HG02852 (cell line): ENCODE results near the gene POU3F1.

ENCODE experiments used
- ATAC-seq: cut with Tn5 transposase; IDR thresholded peaks from one replicate; pipeline ENCODE4 v1.9.1; 2021; ENCODE audit warnings: mild to moderate bottlenecking, moderate library complexity; ENCODE audit not compliant: unreplicated experiment

Gene POU3F1

DNA sequence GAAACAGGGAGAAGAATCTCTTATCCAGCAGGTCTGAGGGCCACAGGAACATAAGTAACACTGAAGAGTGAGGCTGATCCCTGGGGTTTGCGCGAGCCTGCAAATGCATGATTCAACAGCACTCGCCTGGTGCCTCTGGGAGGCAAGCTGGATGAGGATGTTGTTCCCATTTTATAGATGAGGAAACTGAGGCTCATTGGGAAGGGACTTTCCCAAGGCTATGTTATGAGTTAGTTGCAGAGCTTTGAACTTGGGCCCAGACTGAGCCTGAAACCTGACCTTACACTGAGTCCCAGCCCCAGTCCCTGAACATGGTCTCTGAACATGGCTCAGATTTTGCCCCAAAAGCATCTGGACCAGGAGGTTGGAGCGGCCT lies 27.7 kb upstream of the POU3F1 start:
- ATAC-seq: no peak

DNA sequence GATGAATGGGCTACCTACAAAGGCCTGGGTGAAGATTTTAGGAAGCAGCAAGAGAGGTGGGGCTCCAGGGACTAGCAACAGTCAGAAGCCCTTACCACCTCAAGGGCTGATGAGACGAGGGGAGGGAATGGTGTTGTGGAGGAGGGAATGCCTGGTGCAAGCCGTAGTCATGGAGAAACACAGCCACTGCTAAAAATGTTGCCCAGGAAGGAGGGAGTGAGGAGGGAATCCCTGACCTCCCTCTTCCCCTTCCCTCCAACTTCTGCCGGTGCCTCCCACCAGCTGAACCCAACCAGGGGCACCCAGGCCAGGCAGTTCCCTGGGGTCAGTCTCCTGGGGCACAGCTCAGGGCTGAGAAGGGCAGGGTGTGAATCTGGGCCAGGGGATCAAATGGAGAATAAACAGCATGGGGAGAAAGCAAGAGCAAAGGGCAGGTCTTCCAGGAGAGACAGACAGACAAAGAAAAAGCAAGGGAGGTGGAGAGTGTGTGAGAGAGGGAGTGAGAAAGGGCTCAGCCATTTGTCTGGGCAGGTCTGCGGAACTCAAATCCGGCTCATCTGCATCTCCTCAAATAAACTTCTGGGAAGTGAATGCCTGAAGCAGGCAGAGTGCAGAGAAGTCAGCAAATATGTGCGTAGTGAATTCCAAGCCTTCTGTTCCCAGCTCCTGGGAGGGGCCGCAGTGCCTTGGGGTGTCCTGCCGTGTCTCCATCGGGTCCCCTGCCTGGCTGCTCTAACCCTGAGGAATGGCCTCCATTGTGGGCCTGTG lies 27.1 kb upstream of the POU3F1 start:
- no peak for ATAC-seq

DNA sequence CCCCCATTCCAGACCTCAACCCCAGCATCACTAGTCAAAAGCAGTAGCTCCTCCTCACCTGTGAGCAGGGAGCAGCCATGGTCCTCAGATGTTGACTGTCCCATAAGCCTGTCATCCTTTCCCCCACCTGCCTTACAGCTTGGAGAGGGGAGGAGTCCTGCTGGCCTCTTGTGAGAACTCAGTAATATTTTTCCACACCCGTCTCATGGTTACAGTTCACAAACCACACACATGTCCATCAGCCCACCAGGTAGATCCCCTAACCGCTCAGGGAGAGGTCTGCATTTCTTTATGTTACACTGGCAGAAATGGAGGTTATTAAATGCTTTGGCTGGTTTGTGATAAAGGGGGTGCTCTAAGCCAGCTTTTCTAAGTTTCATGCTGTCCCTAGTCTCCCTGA lies 26.3 kb upstream of the POU3F1 start:
- ATAC-seq: no peak

GRCh38 chr1:38071312-38072256 lies 25.0 kb upstream of the POU3F1 start:
- ATAC-seq: no peak

- ATAC-seq: no peak
Measured at GRCh38 chr1:38068980-38069340, 22.4 kb upstream of the POU3F1 start.

DNA sequence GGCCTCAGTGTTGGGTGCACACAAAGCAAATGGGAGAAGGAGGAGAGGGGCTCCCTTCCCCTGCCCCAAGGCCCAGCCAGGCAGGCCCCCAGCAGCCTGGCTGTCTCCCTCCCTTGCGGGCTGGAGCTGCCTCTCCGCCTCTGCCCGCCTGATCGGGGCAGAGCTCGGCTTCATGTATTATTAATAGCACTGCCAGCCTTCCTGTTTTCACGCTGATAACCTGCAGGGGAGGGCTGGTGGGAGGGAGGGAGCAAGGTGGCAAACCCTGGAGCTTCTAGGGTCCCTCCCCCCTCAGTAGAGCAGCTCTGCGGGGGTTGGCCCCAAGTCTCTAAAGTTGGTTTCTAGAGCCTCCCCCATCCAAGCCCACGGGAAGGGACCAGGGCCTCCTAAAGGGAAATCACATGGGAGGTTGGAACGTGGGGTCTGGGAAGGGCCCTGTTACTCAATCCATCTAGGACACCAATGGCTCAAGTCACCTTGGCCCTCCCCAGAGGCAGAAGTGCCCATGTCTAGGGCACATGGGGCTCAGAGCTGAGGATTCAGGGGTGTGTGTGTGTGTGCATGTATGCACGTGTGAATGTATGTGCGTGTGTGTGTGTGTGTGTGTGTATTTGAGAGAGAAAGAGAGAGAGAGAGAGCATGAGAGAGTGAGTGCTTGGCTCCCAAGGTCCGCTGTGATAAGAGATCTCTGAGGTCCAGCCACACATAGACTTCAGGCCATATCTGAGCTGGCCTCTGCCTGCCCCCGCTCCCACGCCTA lies 21.8 kb upstream of the POU3F1 start:
- no peak for ATAC-seq

GRCh38 chr1:38064197-38064903 lies 17.8 kb upstream of the POU3F1 start:
- ATAC-seq: no peak

GRCh38 chr1:38063616-38064015 lies 17.0 kb upstream of the POU3F1 start:
- ATAC-seq: no peak

DNA sequence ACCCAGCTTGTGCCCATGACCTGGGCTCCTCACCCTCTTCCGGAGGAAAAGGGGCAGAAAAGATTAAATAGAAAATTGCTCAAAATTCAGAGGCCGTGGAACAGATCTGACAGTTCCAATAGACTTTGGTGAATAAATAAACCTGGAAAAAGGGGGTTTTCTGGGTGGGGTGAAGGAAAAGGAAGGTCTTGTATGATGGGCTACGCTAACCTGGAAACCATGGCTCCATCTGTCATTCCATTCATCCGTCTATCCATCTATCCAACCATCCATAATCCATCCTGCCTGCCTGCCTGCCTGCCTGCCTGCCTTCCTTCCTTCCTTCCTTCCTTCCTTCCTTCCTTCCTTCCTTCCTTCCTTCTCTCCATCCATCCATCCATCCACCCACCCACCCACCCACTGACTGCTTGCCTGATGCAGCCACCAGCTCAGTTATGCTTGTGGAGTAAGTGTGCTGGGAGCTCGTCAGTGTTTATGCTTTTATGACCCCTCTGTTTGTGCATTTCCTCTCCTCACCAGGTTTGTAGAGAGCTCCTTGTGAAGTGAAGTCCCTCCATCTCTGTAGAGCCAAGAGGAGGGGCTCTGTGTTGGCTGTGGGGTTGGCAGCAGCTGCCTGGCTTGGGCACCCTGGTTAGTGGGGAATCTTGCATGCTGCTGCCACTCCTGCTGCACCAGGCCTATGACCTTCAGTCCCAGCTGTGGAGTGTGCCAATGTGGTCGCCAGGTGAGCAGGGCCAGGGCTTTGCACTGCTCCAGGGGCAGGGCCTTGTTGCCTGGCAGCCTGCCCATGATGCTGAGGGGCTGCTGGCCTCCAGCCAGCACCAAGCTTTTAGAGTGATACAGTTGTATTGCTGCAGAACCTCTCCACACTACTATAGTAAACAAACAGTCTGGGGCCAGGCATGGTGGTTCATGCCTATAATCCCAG lies 16.0 kb upstream of the POU3F1 start:
- ATAC-seq: no peak

DNA sequence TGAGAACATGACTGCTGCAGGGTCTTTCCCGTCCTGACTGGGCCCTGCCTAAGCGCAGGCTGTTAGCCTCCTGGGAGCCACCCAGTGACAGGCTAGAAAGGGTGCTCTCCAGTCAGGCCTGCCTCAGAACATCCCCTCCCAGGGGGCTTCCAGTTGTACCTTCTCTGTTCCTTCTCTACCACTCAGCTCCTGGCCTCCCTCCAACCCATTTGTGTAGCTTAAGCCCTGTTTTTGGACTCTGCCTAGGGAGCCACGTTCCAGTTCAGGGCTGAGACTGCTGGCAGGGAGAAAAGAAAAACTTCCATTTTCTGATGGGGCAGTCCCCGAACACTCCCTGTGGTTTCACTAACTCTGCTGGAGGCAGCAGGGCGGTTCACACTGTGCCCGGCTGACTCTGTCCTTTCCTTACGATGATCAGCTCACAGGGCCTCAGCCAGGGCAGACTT lies 15.3 kb upstream of the POU3F1 start:
- ATAC-seq: peak; percentile 63

DNA sequence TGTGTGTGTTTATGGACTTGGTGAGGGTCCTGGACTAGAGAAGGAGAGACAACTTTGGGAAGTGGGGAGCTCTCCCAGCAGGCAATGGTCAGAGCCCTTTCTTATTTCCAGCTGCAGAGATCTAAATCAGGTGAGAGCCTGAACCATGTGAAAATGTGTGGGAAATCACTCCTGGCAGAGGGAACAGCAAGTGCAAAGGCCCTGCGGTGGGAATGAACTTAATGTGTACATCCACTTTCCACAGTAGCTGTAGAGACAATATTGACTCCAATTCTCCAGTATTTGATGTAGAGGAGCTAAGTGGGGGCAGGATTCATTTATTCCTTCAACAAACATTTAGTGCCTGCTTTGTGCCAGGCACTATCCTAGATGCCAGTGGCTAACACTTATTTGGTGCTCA lies 14.7 kb upstream of the POU3F1 start:
- ATAC-seq: no peak

DNA sequence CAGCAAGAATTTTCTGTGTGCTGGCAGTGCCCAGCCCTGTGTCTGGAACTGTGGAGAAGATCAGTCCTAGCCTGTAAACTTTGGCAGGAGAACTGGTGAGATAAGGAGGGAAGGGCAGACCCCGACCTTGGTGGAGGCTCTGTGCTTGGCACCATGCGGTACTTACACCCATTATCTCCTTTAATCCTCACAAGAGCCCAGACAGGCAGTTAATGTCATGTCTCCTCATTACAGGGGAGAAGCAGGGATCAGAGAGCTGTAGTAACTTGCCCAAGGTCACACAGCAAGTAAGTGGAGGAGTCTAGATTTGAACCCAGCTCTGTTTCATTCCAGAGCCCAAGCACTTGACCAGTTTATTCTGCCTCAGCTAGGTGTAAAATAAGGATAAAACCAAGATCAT lies 13.9 kb upstream of the POU3F1 start:
- no peak for ATAC-seq

DNA sequence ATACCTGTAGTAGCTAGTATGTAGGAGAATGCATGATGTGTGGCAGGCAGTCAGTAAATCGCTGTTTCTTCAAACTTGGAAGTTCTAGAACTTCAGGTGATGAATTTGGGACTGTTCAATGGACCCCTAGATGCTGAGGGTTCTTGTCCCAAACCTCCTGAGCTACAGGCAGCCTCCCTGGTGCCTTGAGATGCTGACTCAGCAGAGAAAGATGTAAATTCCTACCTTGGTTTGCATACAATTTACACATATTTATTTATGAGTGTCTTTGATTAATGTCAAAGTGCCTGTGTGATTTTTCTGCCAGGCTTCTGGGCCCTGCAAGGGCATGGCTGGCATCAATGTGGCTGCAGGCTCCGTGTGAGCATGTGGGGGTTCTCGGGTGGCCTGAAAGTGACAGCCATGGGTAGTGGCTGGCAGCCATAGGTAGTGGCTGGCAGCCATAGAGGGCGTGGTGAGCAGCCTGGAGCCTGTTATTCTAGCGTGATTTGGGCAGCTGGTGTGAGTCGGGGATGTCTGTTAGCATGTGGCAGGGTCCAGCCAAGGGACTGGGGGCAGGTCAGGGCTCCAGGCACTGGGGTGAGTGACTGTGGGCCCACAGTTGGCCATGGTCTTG lies 13.2 kb upstream of the POU3F1 start:
- ATAC-seq: no peak

DNA sequence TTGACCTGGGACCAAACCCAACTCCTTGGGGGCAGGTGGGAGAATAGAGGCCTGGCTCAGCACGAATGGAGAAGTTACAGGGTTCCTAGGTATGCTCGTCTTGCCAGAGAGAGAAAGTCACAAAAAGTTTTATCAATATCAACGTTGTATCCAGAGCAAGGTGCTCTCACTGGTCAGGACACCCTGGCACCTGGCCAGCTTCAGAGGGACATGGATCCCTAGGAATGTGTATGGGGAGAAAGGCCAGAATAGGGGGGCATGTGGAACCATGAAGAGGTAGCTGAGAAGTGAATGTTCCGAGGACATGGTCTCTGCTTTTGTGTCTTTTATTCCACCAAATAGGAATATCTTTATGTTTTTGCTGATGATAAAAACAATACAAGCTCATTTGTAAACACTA lies 9.4 kb upstream of the POU3F1 start:
- no peak for ATAC-seq

GRCh38 chr1:38055398-38055797 lies 8.8 kb upstream of the POU3F1 start:
- no peak for ATAC-seq

GRCh38 chr1:38053416-38054091 lies 7.0 kb upstream of the POU3F1 start:
- no peak for ATAC-seq

DNA sequence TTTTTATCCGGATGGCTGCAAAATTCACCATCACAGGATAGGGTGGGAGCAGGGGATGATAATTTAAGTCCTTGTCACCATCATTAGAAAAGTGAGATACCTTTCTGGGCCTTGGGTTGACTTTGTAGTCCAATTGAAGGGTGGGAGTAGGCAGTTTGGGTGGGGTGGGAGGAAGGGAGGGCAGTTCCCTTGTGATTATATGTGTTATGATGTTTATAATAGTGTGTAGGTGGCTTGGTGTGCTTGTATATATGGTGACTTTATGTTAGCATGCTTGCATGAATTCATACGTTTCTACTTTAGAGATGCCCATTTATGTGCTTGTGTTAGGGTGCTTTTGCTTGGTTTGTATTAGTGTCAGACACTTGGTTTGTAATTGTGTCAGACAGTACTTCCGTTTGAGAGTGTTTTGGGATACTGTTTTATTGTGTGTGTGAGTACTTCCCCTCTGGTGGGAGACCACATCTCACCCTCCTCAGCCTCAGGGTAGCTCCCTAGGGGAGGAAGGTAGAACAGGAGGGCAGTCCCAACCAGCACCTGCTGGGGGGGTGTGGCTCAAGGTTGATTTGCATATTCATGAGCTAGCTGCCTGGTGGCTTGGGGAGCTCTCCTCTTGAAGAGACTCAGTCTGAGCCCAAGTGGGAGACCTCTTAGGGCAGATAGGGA lies 6.3 kb upstream of the POU3F1 start:
- peak; percentile 71 for ATAC-seq

GRCh38 chr1:38051079-38051543 lies 4.5 kb upstream of the POU3F1 start:
- ATAC-seq: no peak
